ENCODE data around the gene KCNN2. TPM values are rescaled to one million over a fixed set of nuclear protein-coding genes. Genes with fewer than 3 reads are reported as not detected.
"Not testable (repeated sequence)": the region's sequence is repeated elsewhere in the genome, so short reads cannot be mapped to it uniquely, and the experiment has no call there.

KCNN2 gene
- total RNA-seq, 2 donors from 2014 or later, result 0.49 to 0.64 TPM

DNA sequence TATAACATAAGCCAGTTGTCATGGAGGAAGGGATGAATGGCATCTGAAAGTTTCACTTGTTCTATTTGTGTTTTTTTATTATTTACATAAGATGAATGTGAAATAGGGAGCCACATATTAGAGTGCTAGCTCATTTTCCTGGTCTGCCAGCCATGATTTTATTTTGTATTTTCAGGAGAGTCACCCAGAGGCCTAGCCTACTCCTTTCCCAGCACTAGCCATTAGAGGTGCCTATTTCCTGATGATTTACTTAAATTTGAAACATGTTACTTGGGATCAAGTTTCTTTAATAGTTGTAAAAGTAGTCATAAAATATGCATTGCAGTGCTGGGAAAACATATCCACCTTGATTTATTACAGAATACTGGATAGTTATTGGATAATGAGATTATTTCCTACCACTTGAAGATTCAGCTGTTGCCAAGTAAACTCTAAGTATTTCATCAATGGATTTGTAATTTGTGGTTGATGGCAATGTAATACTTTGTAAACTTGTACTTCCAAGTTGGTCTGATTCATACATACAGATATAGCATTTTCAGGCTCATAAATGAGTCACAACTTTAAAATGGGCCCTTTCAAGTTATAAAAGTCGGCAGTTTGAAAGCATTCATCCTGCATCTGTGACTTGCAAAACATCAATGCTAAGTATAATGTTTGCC is 50.8 kb downstream of the KCNN2 start:
- intact Hi-C loops (cut with DNase I, micrococcal nuclease), result no loop called here
- ATAC-seq (peak; percentile 75), DNase-seq (no peak)

DNA sequence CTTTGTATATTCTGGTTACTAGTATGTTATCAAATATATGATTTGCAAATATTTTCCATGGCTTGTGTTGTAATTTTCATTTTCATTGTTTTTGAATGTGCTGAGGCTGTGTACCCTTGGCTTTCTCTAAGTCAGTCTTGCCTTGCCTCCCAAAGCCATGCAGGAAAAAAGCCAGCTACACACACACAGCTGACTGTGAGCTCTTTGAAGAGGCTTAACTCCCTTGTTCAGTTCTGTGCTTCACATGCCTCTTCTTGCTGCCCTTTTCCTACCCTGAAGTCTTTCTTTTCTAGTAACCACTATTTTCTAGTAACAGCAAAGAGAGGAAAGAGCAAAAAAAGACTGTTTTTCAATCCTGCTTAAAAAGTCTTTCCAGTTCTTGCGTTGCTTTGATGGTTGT is 53.9 kb downstream of the KCNN2 start:
- ATAC-seq (no peak), DNase-seq (no peak)
- intact Hi-C loops (cut with DNase I, micrococcal nuclease), result no loop called here

GRCh38 chr5:114416254-114416653 is 54.4 kb downstream of the KCNN2 start:
- DNase-seq (no peak), ATAC-seq (no peak)
- intact Hi-C loops (cut with DNase I, micrococcal nuclease), result no loop called here

DNA sequence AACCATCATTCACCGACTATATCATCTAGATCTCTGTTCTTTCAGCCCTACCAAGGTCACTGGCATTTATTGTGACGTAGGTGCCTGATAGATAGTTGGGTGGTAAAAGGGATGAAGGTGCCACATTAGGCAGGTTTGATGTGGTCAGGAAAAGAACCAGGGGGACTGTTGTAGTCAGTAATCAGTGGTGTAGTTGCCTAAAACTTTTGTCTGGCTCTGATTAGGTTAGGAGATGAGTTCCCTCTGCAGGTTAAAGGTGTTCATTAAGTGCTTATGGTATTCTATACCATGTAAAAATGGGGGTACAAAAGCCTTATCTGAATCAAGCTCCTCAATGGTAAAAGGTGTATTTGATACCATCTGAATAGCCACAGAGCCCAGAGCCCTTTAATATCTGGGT is 55.6 kb downstream of the KCNN2 start:
- intact Hi-C loops (cut with DNase I, micrococcal nuclease), result no loop called here
- ATAC-seq (no peak), DNase-seq (no peak)

GRCh38 chr5:114418176-114419066 is 56.6 kb downstream of the KCNN2 start:
- ATAC-seq, result no peak
- DNase-seq, result no peak
- intact Hi-C loops (cut with DNase I, micrococcal nuclease), result no loop called here

GRCh38 chr5:114419067-114419388 is 57.2 kb downstream of the KCNN2 start:
- intact Hi-C loops (cut with DNase I, micrococcal nuclease), result no loop called here
- no peak for DNase-seq
- ATAC-seq, result no peak

- intact Hi-C loops (cut with DNase I, micrococcal nuclease), result no loop called here
- DNase-seq (no peak), ATAC-seq (no peak)
Measured at GRCh38 chr5:114419959-114420358, 58.1 kb downstream of the KCNN2 start.

DNA sequence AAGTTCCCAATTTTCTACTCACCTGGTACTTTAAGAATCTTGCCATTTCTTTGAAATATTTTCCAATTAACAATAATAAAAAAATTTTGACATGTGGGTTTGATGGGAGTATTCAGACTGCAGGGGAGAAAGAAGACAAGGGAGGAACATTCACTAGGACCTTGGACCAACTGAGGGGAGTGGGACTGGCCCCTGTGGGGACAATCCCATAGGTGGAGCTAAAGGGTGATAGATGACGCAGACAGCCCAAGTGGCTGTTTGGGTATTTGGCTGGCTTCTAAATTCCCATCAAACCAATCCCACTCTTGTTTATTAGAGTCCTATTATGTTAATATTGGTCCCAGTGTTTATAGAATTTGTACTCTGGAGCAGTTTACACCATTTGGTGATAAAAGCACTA is 65.3 kb downstream of the KCNN2 start:
- intact Hi-C loops (cut with DNase I, micrococcal nuclease), result no loop called here
- ATAC-seq (no peak), DNase-seq (no peak)

GRCh38 chr5:114430532-114430931 is 68.7 kb downstream of the KCNN2 start:
- intact Hi-C loops (cut with DNase I, micrococcal nuclease), result no loop called here
- no peak for DNase-seq
- no peak for ATAC-seq

GRCh38 chr5:114432684-114433083 is 70.8 kb downstream of the KCNN2 start:
- DNase-seq; intact Hi-C loops (cut with DNase I, micrococcal nuclease); ATAC-seq: not testable (repeated sequence)

DNA sequence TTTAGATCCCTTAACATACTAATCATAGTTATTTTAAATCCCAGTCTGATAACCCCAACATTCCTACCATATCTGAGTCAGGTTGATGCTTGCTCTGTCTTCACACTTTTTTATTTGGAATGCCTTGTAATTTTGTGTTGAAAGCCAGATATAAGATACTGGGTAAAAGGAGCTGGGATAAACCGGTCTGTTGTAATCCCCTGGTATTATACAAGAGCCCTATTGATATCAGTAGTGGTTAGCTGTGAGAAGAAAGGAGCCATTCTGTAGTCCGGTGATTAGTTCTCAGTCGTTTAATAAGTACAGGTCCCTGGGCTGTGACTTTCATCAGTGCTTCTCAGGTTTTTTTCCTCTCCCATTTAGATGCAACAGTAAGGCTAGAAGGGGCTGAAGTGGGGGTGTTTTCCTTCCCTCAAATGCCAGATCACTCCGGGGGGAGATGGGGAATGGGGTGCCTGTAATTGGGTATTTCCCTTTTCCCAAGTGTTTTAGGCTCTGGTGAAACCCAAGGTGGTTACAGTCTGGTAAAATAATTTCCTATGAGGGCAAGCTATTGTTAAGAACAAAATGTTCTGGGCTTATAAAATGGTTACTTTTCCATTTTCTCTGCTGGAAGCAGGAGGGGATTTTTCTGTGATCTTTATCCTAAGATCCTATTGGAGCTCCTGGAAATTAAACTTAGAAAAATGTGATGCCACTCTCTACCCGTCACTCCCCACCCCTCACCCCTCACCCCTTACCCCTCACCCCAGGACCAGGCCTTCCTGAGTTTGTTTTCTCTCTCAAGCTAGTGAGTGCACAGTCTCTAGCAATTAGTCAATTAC is 72.7 kb downstream of the KCNN2 start:
- ATAC-seq, result no peak
- DNase-seq, result no peak
- intact Hi-C loops (cut with DNase I, micrococcal nuclease), result no loop called here

- intact Hi-C loops (cut with DNase I, micrococcal nuclease), result no loop called here
- DNase-seq (no peak), ATAC-seq (no peak)
Measured at GRCh38 chr5:114435220-114435481, 73.3 kb downstream of the KCNN2 start.

GRCh38 chr5:114435885-114436299 is 74.0 kb downstream of the KCNN2 start:
- ATAC-seq (no peak), DNase-seq (no peak)
- intact Hi-C loops (cut with DNase I, micrococcal nuclease), result no loop called here

- DNase-seq (no peak), ATAC-seq (no peak)
- intact Hi-C loops (cut with DNase I, micrococcal nuclease), result no loop called here
Measured at GRCh38 chr5:114437936-114438335, 76.1 kb downstream of the KCNN2 start.

- ATAC-seq, result no peak
- intact Hi-C loops (cut with DNase I, micrococcal nuclease), result no loop called here
- no peak for DNase-seq
Measured at GRCh38 chr5:114438471-114438870, 76.6 kb downstream of the KCNN2 start.

- ATAC-seq (peak; percentile 37), DNase-seq (no peak)
- intact Hi-C loops (cut with DNase I, micrococcal nuclease), result no loop called here
Measured at GRCh38 chr5:114447084-114447773, 85.4 kb downstream of the KCNN2 start.

- DNase-seq (no peak), ATAC-seq (no peak)
- intact Hi-C loops (cut with DNase I, micrococcal nuclease), result no loop called here
Measured at GRCh38 chr5:114448481-114448880, 86.6 kb downstream of the KCNN2 start.

DNA sequence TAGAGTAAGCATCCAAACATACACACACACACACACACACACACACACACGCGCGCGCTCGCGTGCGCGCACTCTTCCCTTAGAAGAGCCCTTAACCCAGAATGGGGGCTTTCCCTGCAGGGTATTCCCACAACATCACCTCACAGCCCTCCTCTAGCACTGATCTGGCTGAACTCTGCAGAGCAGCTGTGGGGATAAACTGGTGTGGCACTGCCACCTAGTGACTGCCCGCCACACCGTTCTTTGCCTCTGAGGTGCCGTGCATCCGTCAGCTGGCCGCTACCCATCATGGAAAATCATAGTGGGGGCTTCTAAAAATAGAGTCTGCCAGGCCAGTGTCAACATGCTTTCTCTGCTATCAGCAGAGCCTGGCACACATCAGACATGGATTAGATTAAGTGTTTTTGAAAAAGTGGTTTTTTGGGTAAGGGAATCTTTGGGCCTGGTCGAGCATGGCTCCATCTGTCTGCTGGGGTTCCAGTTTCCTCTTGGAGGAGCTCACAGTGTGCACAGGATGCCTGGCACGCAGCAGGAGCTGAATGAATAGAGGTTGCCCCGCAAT is 88.1 kb downstream of the KCNN2 start:
- ATAC-seq (peak; percentile 98), DNase-seq (peak; percentile 43 to 71)

GRCh38 chr5:114450437-114450836 is 88.6 kb downstream of the KCNN2 start:
- DNase-seq, result no peak

More for the DNA sequence above, 88.1 kb downstream of the KCNN2 start:
- intact Hi-C loops (cut with DNase I, micrococcal nuclease), result loop anchor here in 1 of 2 donors (10.0 kb wide), 1 partner anchor 345 kb away; no protein-coding TSS in a partner anchor

More at GRCh38 chr5:114450437-114450836, 88.6 kb downstream of the KCNN2 start:
- intact Hi-C loops (cut with DNase I, micrococcal nuclease), result loop anchor here in 1 of 2 donors (10.0 kb wide), 1 partner anchor 346 kb away; no protein-coding TSS in a partner anchor
- ATAC-seq, result no peak

Data from left colon (tissue), 2 donors.